Measurements from ENCODE around the gene GAL3ST2.
"Not testable (repeated sequence)": the region's sequence is repeated elsewhere in the genome, so short reads cannot be mapped to it uniquely, and the experiment has no call there.

The GAL3ST2 gene

GRCh38 chr2:241780939-241781569, 4.4 kb downstream of the GAL3ST2 start:
- no peak for DNase-seq (ENCODE audit: low spot score)
- Mint-ChIP-seq H3K4me3 (no peak overlapping the region), H3K36me3 (ENCODE audit: low read depth) (no peaks in the 10 kb centered on the region), H3K27me3 (ENCODE audit: low read depth) (no peaks in the 10 kb centered on the region), H3K27ac (no peak overlapping the region), H3K4me1 (ENCODE audit: low read depth) (no peaks in the 10 kb centered on the region), H3K9me3 (peaks cover 22% of the 10 kb centered on the region)

GRCh38 chr2:241782053-241782452, 5.4 kb downstream of the GAL3ST2 start:
- peaks cover 26% of the 10 kb centered on the region for H3K9me3 Mint-ChIP-seq
- not testable (repeated sequence) for H3K4me1 Mint-ChIP-seq (ENCODE audit: low read depth); DNase-seq (ENCODE audit: low spot score); H3K4me3 Mint-ChIP-seq; H3K27me3 Mint-ChIP-seq (ENCODE audit: low read depth); H3K27ac Mint-ChIP-seq; H3K36me3 Mint-ChIP-seq (ENCODE audit: low read depth)

- H3K36me3 Mint-ChIP-seq (ENCODE audit: low read depth) = no peaks in the 10 kb centered on the region
- H3K4me1 Mint-ChIP-seq (ENCODE audit: low read depth) = peaks cover 1% of the 10 kb centered on the region
- no peak overlapping the region for H3K4me3 Mint-ChIP-seq
- H3K9me3 Mint-ChIP-seq = peaks cover 54% of the 10 kb centered on the region
- H3K27me3 Mint-ChIP-seq (ENCODE audit: low read depth) = no peaks in the 10 kb centered on the region
- no peak for DNase-seq (ENCODE audit: low spot score)
- no peak overlapping the region for H3K27ac Mint-ChIP-seq
Observed at GRCh38 chr2:241788135-241788534, 11.5 kb downstream of the GAL3ST2 start.

- Mint-ChIP-seq H3K36me3 (ENCODE audit: low read depth) (no peaks in the 10 kb centered on the region), H3K4me3 (no peak overlapping the region), H3K4me1 (ENCODE audit: low read depth) (peaks cover 1% of the 10 kb centered on the region), H3K9me3 (peaks cover 56% of the 10 kb centered on the region), H3K27ac (no peak overlapping the region), H3K27me3 (ENCODE audit: low read depth) (no peaks in the 10 kb centered on the region)
- peak; percentile 50 for DNase-seq (ENCODE audit: low spot score)
Observed at GRCh38 chr2:241788572-241788971, 11.9 kb downstream of the GAL3ST2 start.

GRCh38 chr2:241791385-241791784, 14.8 kb downstream of the GAL3ST2 start:
- H3K27ac Mint-ChIP-seq; H3K4me3 Mint-ChIP-seq; DNase-seq (ENCODE audit: low spot score); H3K4me1 Mint-ChIP-seq (ENCODE audit: low read depth); H3K36me3 Mint-ChIP-seq (ENCODE audit: low read depth); H3K27me3 Mint-ChIP-seq (ENCODE audit: low read depth): not testable (repeated sequence)
- H3K9me3 Mint-ChIP-seq = peaks cover 50% of the 10 kb centered on the region

GRCh38 chr2:241793385-241793784, 16.8 kb downstream of the GAL3ST2 start:
- DNase-seq (ENCODE audit: low spot score) = no peak
- Mint-ChIP-seq H3K27ac (no peak overlapping the region), H3K27me3 (ENCODE audit: low read depth) (no peaks in the 10 kb centered on the region), H3K36me3 (ENCODE audit: low read depth) (no peaks in the 10 kb centered on the region), H3K4me3 (no peak overlapping the region), H3K4me1 (ENCODE audit: low read depth) (peaks cover 1% of the 10 kb centered on the region), H3K9me3 (peaks cover 37% of the 10 kb centered on the region)

- Mint-ChIP-seq H3K36me3 (ENCODE audit: low read depth) (no peaks in the 10 kb centered on the region), H3K4me3 (no peak overlapping the region), H3K27ac (no peak overlapping the region), H3K4me1 (ENCODE audit: low read depth) (no peaks in the 10 kb centered on the region), H3K9me3 (peaks cover 27% of the 10 kb centered on the region), H3K27me3 (ENCODE audit: low read depth) (no peaks in the 10 kb centered on the region)
- DNase-seq (ENCODE audit: low spot score) = peak; percentile 0
Observed at GRCh38 chr2:241794250-241794823, 17.7 kb downstream of the GAL3ST2 start.

- H3K4me1 Mint-ChIP-seq (ENCODE audit: low read depth) = no peaks in the 10 kb centered on the region
- H3K36me3 Mint-ChIP-seq (ENCODE audit: low read depth) = no peaks in the 10 kb centered on the region
- no peak overlapping the region for H3K4me3 Mint-ChIP-seq
- H3K27ac Mint-ChIP-seq = no peak overlapping the region
- no peaks in the 10 kb centered on the region for H3K27me3 Mint-ChIP-seq (ENCODE audit: low read depth)
- DNase-seq (ENCODE audit: low spot score) = peak; percentile 3
- H3K9me3 Mint-ChIP-seq = peaks cover 21% of the 10 kb centered on the region
Observed at GRCh38 chr2:241795021-241795999, 18.7 kb downstream of the GAL3ST2 start.

- Mint-ChIP-seq H3K4me1 (ENCODE audit: low read depth) (no peaks in the 10 kb centered on the region), H3K27me3 (ENCODE audit: low read depth) (no peaks in the 10 kb centered on the region), H3K4me3 (no peak overlapping the region), H3K27ac (no peak overlapping the region), H3K36me3 (ENCODE audit: low read depth) (no peaks in the 10 kb centered on the region), H3K9me3 (peaks cover 12% of the 10 kb centered on the region)
- DNase-seq (ENCODE audit: low spot score) = no peak
Observed at GRCh38 chr2:241796209-241796608, 19.6 kb downstream of the GAL3ST2 start.

GRCh38 chr2:241796610-241797138, 20.1 kb downstream of the GAL3ST2 start:
- no peaks in the 10 kb centered on the region for H3K27me3 Mint-ChIP-seq (ENCODE audit: low read depth)
- H3K27ac Mint-ChIP-seq = no peak overlapping the region
- DNase-seq (ENCODE audit: low spot score) = peak; percentile 1
- H3K36me3 Mint-ChIP-seq (ENCODE audit: low read depth) = no peaks in the 10 kb centered on the region
- H3K4me1 Mint-ChIP-seq (ENCODE audit: low read depth) = no peaks in the 10 kb centered on the region
- peaks cover 12% of the 10 kb centered on the region for H3K9me3 Mint-ChIP-seq
- H3K4me3 Mint-ChIP-seq = no peak overlapping the region

GRCh38 chr2:241797441-241798080, 20.9 kb downstream of the GAL3ST2 start:
- Mint-ChIP-seq H3K9me3 (peaks cover 8% of the 10 kb centered on the region), H3K27me3 (ENCODE audit: low read depth) (no peaks in the 10 kb centered on the region), H3K36me3 (ENCODE audit: low read depth) (no peaks in the 10 kb centered on the region), H3K4me3 (no peak overlapping the region), H3K27ac (no peak overlapping the region), H3K4me1 (ENCODE audit: low read depth) (no peaks in the 10 kb centered on the region)
- peak; percentile 3 for DNase-seq (ENCODE audit: low spot score)

- Mint-ChIP-seq H3K27me3 (ENCODE audit: low read depth) (no peaks in the 10 kb centered on the region), H3K4me1 (ENCODE audit: low read depth) (no peaks in the 10 kb centered on the region), H3K36me3 (ENCODE audit: low read depth) (no peaks in the 10 kb centered on the region), H3K9me3 (peaks cover 5% of the 10 kb centered on the region), H3K4me3 (no peak overlapping the region), H3K27ac (no peak overlapping the region)
- peak; percentile 3 for DNase-seq (ENCODE audit: low spot score)
Observed at GRCh38 chr2:241798081-241798630, 21.5 kb downstream of the GAL3ST2 start.

GRCh38 chr2:241798631-241799521, 22.3 kb downstream of the GAL3ST2 start:
- Mint-ChIP-seq H3K36me3 (ENCODE audit: low read depth) (no peaks in the 10 kb centered on the region), H3K9me3 (no peaks in the 10 kb centered on the region), H3K4me3 (no peak overlapping the region), H3K27ac (no peak overlapping the region), H3K4me1 (ENCODE audit: low read depth) (no peaks in the 10 kb centered on the region), H3K27me3 (ENCODE audit: low read depth) (no peaks in the 10 kb centered on the region)
- no peak for DNase-seq (ENCODE audit: low spot score)

Measured in T-helper 2 cell treated with Interferon-gamma antibody and Interleukin-4, amounts not matched to agents 5 μg/mL and 100 μg/mL, for 36 hours (primary cell).